ENCODE measurements around the gene TBC1D19.

Gene TBC1D19

GRCh38 chr4:26729027-26729426 is 145.1 kb downstream of the TBC1D19 start:
- no peak for DNase-seq (ENCODE audit: low read depth)
- no peak for TF ChIP-seq CTCF (IDR thresholded peaks at IDR 0.05; ENCODE audit: low read depth, low read length, missing control alignments)
- H3K4me3 ChIP-seq (ENCODE audit: low read depth, low read length): no peak overlapping the region

GRCh38 chr4:26729547-26729946 is 145.7 kb downstream of the TBC1D19 start:
- no peak overlapping the region for H3K4me3 ChIP-seq (ENCODE audit: low read depth, low read length)
- no peak for TF ChIP-seq CTCF (IDR thresholded peaks at IDR 0.05; ENCODE audit: low read depth, low read length, missing control alignments)
- DNase-seq (ENCODE audit: low read depth): no peak

GRCh38 chr4:26731351-26732035 is 147.6 kb downstream of the TBC1D19 start:
- TF ChIP-seq CTCF (IDR thresholded peaks at IDR 0.05; ENCODE audit: low read depth, low read length, missing control alignments): no peak
- DNase-seq (ENCODE audit: low read depth): no peak
- no peak overlapping the region for H3K4me3 ChIP-seq (ENCODE audit: low read depth, low read length)

GRCh38 chr4:26732356-26732755 is 148.5 kb downstream of the TBC1D19 start:
- no peak for TF ChIP-seq CTCF (IDR thresholded peaks at IDR 0.05; ENCODE audit: low read depth, low read length, missing control alignments)
- no peak overlapping the region for H3K4me3 ChIP-seq (ENCODE audit: low read depth, low read length)
- DNase-seq (ENCODE audit: low read depth): no peak

- no peak for DNase-seq (ENCODE audit: low read depth)
- TF ChIP-seq CTCF (IDR thresholded peaks at IDR 0.05; ENCODE audit: low read depth, low read length, missing control alignments): no peak
- H3K4me3 ChIP-seq (ENCODE audit: low read depth, low read length): no peak overlapping the region
Measured at GRCh38 chr4:26736621-26737020, 152.7 kb downstream of the TBC1D19 start.

- DNase-seq (ENCODE audit: low read depth): no peak
- H3K4me3 ChIP-seq (ENCODE audit: low read depth, low read length): no peak overlapping the region
- no peak for TF ChIP-seq CTCF (IDR thresholded peaks at IDR 0.05; ENCODE audit: low read depth, low read length, missing control alignments)
Measured at GRCh38 chr4:26737385-26737784, 153.5 kb downstream of the TBC1D19 start.

- no peak overlapping the region for H3K4me3 ChIP-seq (ENCODE audit: low read depth, low read length)
- TF ChIP-seq CTCF (IDR thresholded peaks at IDR 0.05; ENCODE audit: low read depth, low read length, missing control alignments): no peak
- DNase-seq (ENCODE audit: low read depth): no peak
Measured at GRCh38 chr4:26741491-26741871, 157.6 kb downstream of the TBC1D19 start.
